ENCODE data around the gene CAPN5. TPM values are rescaled to one million over a fixed set of nuclear protein-coding genes. Genes with fewer than 3 reads are reported as not detected.

Gene CAPN5
- total RNA-seq, 1 donor from 2014 or later, result 7.2 TPM

- ATAC-seq, result no peak
- TF ChIP-seq CTCF (IDR thresholded peaks at IDR 0.05), result no peak
- no peak for DNase-seq
- no peaks in the 10 kb centered on the region for H3K36me3 ChIP-seq
- H3K27ac ChIP-seq, result no peak overlapping the region
- H3K4me3 ChIP-seq, result no peak overlapping the region
- peaks cover 24% of the 10 kb centered on the region for H3K4me1 ChIP-seq
- no peaks in the 10 kb centered on the region for H3K9me3 ChIP-seq
- peaks cover 62% of the 10 kb centered on the region for H3K27me3 ChIP-seq (ENCODE audit: low read depth)
- intact Hi-C loops (cut with DNase I), result no loop called here
These were observed 24.6 kb upstream of the CAPN5 start for GRCh38 chr11:77042111-77042726.

- no peaks in the 10 kb centered on the region for H3K36me3 ChIP-seq
- peaks cover 51% of the 10 kb centered on the region for H3K27me3 ChIP-seq (ENCODE audit: low read depth)
- no peak for TF ChIP-seq CTCF (IDR thresholded peaks at IDR 0.05)
- DNase-seq (no peak), ATAC-seq (no peak)
- no peak overlapping the region for H3K27ac ChIP-seq
- no peaks in the 10 kb centered on the region for H3K9me3 ChIP-seq
- no peak overlapping the region for H3K4me3 ChIP-seq
- peaks cover 24% of the 10 kb centered on the region for H3K4me1 ChIP-seq
- intact Hi-C loops (cut with DNase I), result no loop called here
These were observed 22.4 kb upstream of the CAPN5 start for GRCh38 chr11:77044356-77044755.

- H3K36me3 ChIP-seq, result no peaks in the 10 kb centered on the region
- no peak overlapping the region for H3K27ac ChIP-seq
- no peaks in the 10 kb centered on the region for H3K9me3 ChIP-seq
- no peak for DNase-seq
- ATAC-seq, result no peak
- intact Hi-C loops (cut with DNase I), result no loop called here
- H3K27me3 ChIP-seq (ENCODE audit: low read depth), result peaks cover 45% of the 10 kb centered on the region
- no peak overlapping the region for H3K4me3 ChIP-seq
- TF ChIP-seq CTCF (IDR thresholded peaks at IDR 0.05), result no peak
- H3K4me1 ChIP-seq, result peaks cover 18% of the 10 kb centered on the region
These were observed 21.9 kb upstream of the CAPN5 start for GRCh38 chr11:77044886-77045285.

- peak; percentile 66 for DNase-seq
- peak; percentile 73 for TF ChIP-seq CTCF (IDR thresholded peaks at IDR 0.05)
- H3K27me3 ChIP-seq (ENCODE audit: low read depth), result peaks cover 33% of the 10 kb centered on the region
- intact Hi-C loops (cut with DNase I), result no loop called here
- H3K4me3 ChIP-seq, result no peak overlapping the region
- ATAC-seq, result peak; percentile 82 to 85
- H3K4me1 ChIP-seq, result peaks cover 15% of the 10 kb centered on the region
- H3K27ac ChIP-seq, result no peak overlapping the region
- no peaks in the 10 kb centered on the region for H3K36me3 ChIP-seq
- H3K9me3 ChIP-seq, result no peaks in the 10 kb centered on the region
These were observed 20.7 kb upstream of the CAPN5 start for GRCh38 chr11:77046060-77046501.

GRCh38 chr11:77047007-77047927, 19.5 kb upstream of the CAPN5 start:
- no peak for DNase-seq
- Histone ChIP-seq H3K9me3 (no peaks in the 10 kb centered on the region), H3K27me3 (ENCODE audit: low read depth) (peaks cover 23% of the 10 kb centered on the region), H3K4me3 (peak overlapping the region; percentile 53), H3K27ac (no peak overlapping the region), H3K36me3 (no peaks in the 10 kb centered on the region), H3K4me1 (peaks cover 15% of the 10 kb centered on the region)
- ATAC-seq, result peak; percentile 84 to 95
- peak; percentile 72 for TF ChIP-seq CTCF (IDR thresholded peaks at IDR 0.05)
- intact Hi-C loops (cut with DNase I), result no loop called here

Measured in lower lobe of right lung (tissue), 2 donors.